ENCODE measurements around the gene ERFE. TPM values are rescaled to one million over a fixed set of nuclear protein-coding genes. Genes with fewer than 3 reads are reported as not detected.
A peak's percentile ranks its signal among the peaks of the same experiment; 100 is the strongest.

The ERFE gene
- total RNA-seq, 2 donors from 2014 or later = 1.3 to 1.5 TPM

GRCh38 chr2:238160206-238161129, 1.7 kb downstream of the ERFE start:
- ATAC-seq (ENCODE audit: insufficient number of reproducible peaks, low FRiP score, low read depth) = no peak
- H3K27me3 ChIP-seq (replicated peaks; ENCODE audit: insufficient read depth) = no peaks in the 10 kb centered on the region
- H3K27ac ChIP-seq = no peak overlapping the region
- no peak for TF ChIP-seq CTCF (IDR thresholded peaks at IDR 0.05)
- no peaks in the 10 kb centered on the region for H3K36me3 ChIP-seq
- DNase-seq (ENCODE audit: low spot score) = no peak
- H3K4me3 ChIP-seq = no peak overlapping the region
- peaks cover 0 to 31% of the 10 kb centered on the region in 2 donors for H3K4me1 ChIP-seq (ENCODE audit: control insufficient read depth in 1 of 2, low read depth in 2 of 2)
- H3K9me3 ChIP-seq = no peaks in the 10 kb centered on the region

GRCh38 chr2:238161291-238162051, 2.7 kb downstream of the ERFE start:
- no peak overlapping the region for H3K4me3 ChIP-seq
- DNase-seq (ENCODE audit: low spot score) = no peak
- H3K27ac ChIP-seq = no peak overlapping the region
- ATAC-seq (ENCODE audit: insufficient number of reproducible peaks, low FRiP score, low read depth) = no peak
- no peak for TF ChIP-seq CTCF (IDR thresholded peaks at IDR 0.05)
- peaks cover 0 to 28% of the 10 kb centered on the region in 2 donors for H3K4me1 ChIP-seq (ENCODE audit: control insufficient read depth in 1 of 2, low read depth in 2 of 2)
- no peaks in the 10 kb centered on the region for H3K9me3 ChIP-seq
- H3K36me3 ChIP-seq = no peaks in the 10 kb centered on the region
- H3K27me3 ChIP-seq (replicated peaks; ENCODE audit: insufficient read depth) = no peaks in the 10 kb centered on the region

GRCh38 chr2:238162251-238162845, 3.6 kb downstream of the ERFE start:
- no peak for TF ChIP-seq CTCF (IDR thresholded peaks at IDR 0.05)
- ATAC-seq (ENCODE audit: insufficient number of reproducible peaks, low FRiP score, low read depth) (no peak), DNase-seq (ENCODE audit: low spot score) (no peak)
- H3K4me3 ChIP-seq = no peak overlapping the region
- no peaks in the 10 kb centered on the region for H3K27me3 ChIP-seq (replicated peaks; ENCODE audit: insufficient read depth)
- no peaks in the 10 kb centered on the region for H3K36me3 ChIP-seq
- H3K4me1 ChIP-seq (ENCODE audit: control insufficient read depth in 1 of 2, low read depth in 2 of 2) = peaks cover 0 to 28% of the 10 kb centered on the region in 2 donors
- no peak overlapping the region for H3K27ac ChIP-seq
- no peaks in the 10 kb centered on the region for H3K9me3 ChIP-seq

- Histone ChIP-seq H3K27ac (no peak overlapping the region), H3K27me3 (replicated peaks; ENCODE audit: insufficient read depth) (no peaks in the 10 kb centered on the region), H3K4me3 (peak overlapping the region; percentile 60), H3K9me3 (no peaks in the 10 kb centered on the region), H3K4me1 (ENCODE audit: control insufficient read depth in 1 of 2, low read depth in 2 of 2) (peaks cover 0 to 32% of the 10 kb centered on the region in 2 donors), H3K36me3 (no peaks in the 10 kb centered on the region)
- DNase-seq (ENCODE audit: low spot score) (no peak), ATAC-seq (ENCODE audit: insufficient number of reproducible peaks, low FRiP score, low read depth) (no peak)
- no peak for TF ChIP-seq CTCF (IDR thresholded peaks at IDR 0.05)
Observed at GRCh38 chr2:238162846-238163441, 4.2 kb downstream of the ERFE start.
